GM23338 (cell line): ENCODE data around the gene DEPDC1.

Experiments used
- CREB1 ChIP-seq: fragments of 250-450 bp; sonication (Bioruptor Pico); IDR thresholded peaks from 2 replicates; pipeline ENCODE4 v1.5.0; 2020; ENCODE audit warnings: low read depth, mild to moderate bottlenecking, moderate library complexity
- EZH2 ChIP-seq: fragments of 200-600 bp; sonication (generic); IDR thresholded peaks from one replicate; pipeline ENCODE4 v1.8.0; 2017; ENCODE audit warnings: antibody characterized with exemption, mild to moderate bottlenecking, low read depth; ENCODE audit not compliant: unreplicated experiment
- EZH2phosphoT487 ChIP-seq: fragments of 200-600 bp; sonication (generic); IDR thresholded peaks from one replicate; pipeline ENCODE4 v1.8.1; 2018; ENCODE audit warnings: antibody characterized with exemption; ENCODE audit not compliant: unreplicated experiment
- JUNB ChIP-seq: IDR thresholded peaks from one replicate; pipeline ENCODE4 v1.6.1; 2016; ENCODE audit warnings: antibody characterized with exemption; ENCODE audit not compliant: unreplicated experiment
- NANOG ChIP-seq: IDR thresholded peaks from 2 replicates; pipeline ENCODE4 v1.6.1; 2016; ENCODE audit warnings: antibody characterized with exemption, borderline replicate concordance
- POLR2AphosphoS5 ChIP-seq: IDR thresholded peaks from 2 replicates; pipeline ENCODE4 v1.6.1; 2016; ENCODE audit warnings: antibody characterized with exemption, low read depth
- STAT1 ChIP-seq: IDR thresholded peaks from one replicate; pipeline ENCODE4 v1.6.1; 2016; ENCODE audit warnings: antibody characterized with exemption; ENCODE audit not compliant: unreplicated experiment
- ZNF114 ChIP-seq: fragments of 250-450 bp; sonication (Bioruptor Pico); IDR thresholded peaks from 2 replicates; pipeline ENCODE4 v1.5.0; 2020; ENCODE audit warnings: mild to moderate bottlenecking, moderate library complexity
- ZNF331 ChIP-seq: fragments of 250-450 bp; sonication (Bioruptor Pico); IDR thresholded peaks from 2 replicates; pipeline ENCODE4 v1.5.0; 2020; ENCODE audit warnings: low read depth, mild to moderate bottlenecking, moderate library complexity
- TF ChIP-seq, protein P1 (sequence below), 2 experiments: fragments of 200-600 bp in 1 of 2; sonication (generic) in 1 of 2; conservative IDR thresholded peaks; 2 replicates each; pipeline versions ENCODE4 v1.5.1 to v1.6.1; 2016 to 2017; ENCODE audit warnings: antibody characterized with exemption in 2 of 2, low read depth in 2 of 2, mild to moderate bottlenecking in 2 of 2, moderate library complexity in 1 of 2
- TF ChIP-seq, protein P2 (sequence below): IDR thresholded peaks from one replicate; pipeline ENCODE4 v1.6.1; 2018; ENCODE audit warnings: antibody characterized with exemption; ENCODE audit not compliant: unreplicated experiment
- TF ChIP-seq, protein P3 (sequence below): IDR thresholded peaks from 2 replicates; pipeline ENCODE4 v1.6.1; 2016; ENCODE audit warnings: antibody characterized with exemption
- TF ChIP-seq, protein P4 (sequence below): fragments of 250-450 bp; sonication (Bioruptor Pico); IDR thresholded peaks from 2 replicates; pipeline ENCODE4 v1.5.0; 2020; ENCODE audit warnings: mild to moderate bottlenecking, moderate library complexity

DNA sequence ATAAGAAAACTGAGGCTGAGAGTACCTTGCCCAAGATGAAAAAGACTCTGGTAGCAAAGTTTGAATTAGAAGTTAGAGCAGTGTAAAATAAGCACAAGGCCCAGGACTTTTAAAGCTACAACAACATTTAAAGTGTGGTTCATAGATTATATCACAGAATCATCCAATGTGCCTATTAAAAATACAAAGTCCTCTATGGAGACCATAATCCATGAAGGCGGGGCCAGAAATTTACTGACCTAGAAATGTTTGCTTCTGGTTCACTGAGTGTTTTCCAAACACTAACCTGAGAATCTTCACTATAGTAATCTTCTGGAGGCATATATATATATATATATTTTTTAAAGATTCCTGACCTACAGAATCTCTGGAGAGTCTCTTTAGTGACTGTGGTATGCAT is 12.3 kb downstream of the DEPDC1 start:
- TF ChIP-seq, protein P1, sequence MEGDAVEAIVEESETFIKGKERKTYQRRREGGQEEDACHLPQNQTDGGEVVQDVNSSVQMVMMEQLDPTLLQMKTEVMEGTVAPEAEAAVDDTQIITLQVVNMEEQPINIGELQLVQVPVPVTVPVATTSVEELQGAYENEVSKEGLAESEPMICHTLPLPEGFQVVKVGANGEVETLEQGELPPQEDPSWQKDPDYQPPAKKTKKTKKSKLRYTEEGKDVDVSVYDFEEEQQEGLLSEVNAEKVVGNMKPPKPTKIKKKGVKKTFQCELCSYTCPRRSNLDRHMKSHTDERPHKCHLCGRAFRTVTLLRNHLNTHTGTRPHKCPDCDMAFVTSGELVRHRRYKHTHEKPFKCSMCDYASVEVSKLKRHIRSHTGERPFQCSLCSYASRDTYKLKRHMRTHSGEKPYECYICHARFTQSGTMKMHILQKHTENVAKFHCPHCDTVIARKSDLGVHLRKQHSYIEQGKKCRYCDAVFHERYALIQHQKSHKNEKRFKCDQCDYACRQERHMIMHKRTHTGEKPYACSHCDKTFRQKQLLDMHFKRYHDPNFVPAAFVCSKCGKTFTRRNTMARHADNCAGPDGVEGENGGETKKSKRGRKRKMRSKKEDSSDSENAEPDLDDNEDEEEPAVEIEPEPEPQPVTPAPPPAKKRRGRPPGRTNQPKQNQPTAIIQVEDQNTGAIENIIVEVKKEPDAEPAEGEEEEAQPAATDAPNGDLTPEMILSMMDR (conservative IDR thresholded peaks at IDR 0.05; ENCODE audit: low read depth in 2 of 2), result no peak
- TF ChIP-seq EZH2 (no peak), POLR2AphosphoS5 (no peak), EZH2phosphoT487 (no peak), JUNB (no peak), STAT1 (no peak), ZNF331 (CRISPR knock-in tag) (no peak), CREB1 (CRISPR knock-in tag) (no peak), ZNF114 (CRISPR knock-in tag) (no peak), NANOG (no peak)
- TF ChIP-seq, protein P2, sequence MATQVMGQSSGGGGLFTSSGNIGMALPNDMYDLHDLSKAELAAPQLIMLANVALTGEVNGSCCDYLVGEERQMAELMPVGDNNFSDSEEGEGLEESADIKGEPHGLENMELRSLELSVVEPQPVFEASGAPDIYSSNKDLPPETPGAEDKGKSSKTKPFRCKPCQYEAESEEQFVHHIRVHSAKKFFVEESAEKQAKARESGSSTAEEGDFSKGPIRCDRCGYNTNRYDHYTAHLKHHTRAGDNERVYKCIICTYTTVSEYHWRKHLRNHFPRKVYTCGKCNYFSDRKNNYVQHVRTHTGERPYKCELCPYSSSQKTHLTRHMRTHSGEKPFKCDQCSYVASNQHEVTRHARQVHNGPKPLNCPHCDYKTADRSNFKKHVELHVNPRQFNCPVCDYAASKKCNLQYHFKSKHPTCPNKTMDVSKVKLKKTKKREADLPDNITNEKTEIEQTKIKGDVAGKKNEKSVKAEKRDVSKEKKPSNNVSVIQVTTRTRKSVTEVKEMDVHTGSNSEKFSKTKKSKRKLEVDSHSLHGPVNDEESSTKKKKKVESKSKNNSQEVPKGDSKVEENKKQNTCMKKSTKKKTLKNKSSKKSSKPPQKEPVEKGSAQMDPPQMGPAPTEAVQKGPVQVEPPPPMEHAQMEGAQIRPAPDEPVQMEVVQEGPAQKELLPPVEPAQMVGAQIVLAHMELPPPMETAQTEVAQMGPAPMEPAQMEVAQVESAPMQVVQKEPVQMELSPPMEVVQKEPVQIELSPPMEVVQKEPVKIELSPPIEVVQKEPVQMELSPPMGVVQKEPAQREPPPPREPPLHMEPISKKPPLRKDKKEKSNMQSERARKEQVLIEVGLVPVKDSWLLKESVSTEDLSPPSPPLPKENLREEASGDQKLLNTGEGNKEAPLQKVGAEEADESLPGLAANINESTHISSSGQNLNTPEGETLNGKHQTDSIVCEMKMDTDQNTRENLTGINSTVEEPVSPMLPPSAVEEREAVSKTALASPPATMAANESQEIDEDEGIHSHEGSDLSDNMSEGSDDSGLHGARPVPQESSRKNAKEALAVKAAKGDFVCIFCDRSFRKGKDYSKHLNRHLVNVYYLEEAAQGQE, result no peak
- TF ChIP-seq, protein P3, sequence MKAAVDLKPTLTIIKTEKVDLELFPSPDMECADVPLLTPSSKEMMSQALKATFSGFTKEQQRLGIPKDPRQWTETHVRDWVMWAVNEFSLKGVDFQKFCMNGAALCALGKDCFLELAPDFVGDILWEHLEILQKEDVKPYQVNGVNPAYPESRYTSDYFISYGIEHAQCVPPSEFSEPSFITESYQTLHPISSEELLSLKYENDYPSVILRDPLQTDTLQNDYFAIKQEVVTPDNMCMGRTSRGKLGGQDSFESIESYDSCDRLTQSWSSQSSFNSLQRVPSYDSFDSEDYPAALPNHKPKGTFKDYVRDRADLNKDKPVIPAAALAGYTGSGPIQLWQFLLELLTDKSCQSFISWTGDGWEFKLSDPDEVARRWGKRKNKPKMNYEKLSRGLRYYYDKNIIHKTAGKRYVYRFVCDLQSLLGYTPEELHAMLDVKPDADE, result no peak
- TF ChIP-seq, protein P4, sequence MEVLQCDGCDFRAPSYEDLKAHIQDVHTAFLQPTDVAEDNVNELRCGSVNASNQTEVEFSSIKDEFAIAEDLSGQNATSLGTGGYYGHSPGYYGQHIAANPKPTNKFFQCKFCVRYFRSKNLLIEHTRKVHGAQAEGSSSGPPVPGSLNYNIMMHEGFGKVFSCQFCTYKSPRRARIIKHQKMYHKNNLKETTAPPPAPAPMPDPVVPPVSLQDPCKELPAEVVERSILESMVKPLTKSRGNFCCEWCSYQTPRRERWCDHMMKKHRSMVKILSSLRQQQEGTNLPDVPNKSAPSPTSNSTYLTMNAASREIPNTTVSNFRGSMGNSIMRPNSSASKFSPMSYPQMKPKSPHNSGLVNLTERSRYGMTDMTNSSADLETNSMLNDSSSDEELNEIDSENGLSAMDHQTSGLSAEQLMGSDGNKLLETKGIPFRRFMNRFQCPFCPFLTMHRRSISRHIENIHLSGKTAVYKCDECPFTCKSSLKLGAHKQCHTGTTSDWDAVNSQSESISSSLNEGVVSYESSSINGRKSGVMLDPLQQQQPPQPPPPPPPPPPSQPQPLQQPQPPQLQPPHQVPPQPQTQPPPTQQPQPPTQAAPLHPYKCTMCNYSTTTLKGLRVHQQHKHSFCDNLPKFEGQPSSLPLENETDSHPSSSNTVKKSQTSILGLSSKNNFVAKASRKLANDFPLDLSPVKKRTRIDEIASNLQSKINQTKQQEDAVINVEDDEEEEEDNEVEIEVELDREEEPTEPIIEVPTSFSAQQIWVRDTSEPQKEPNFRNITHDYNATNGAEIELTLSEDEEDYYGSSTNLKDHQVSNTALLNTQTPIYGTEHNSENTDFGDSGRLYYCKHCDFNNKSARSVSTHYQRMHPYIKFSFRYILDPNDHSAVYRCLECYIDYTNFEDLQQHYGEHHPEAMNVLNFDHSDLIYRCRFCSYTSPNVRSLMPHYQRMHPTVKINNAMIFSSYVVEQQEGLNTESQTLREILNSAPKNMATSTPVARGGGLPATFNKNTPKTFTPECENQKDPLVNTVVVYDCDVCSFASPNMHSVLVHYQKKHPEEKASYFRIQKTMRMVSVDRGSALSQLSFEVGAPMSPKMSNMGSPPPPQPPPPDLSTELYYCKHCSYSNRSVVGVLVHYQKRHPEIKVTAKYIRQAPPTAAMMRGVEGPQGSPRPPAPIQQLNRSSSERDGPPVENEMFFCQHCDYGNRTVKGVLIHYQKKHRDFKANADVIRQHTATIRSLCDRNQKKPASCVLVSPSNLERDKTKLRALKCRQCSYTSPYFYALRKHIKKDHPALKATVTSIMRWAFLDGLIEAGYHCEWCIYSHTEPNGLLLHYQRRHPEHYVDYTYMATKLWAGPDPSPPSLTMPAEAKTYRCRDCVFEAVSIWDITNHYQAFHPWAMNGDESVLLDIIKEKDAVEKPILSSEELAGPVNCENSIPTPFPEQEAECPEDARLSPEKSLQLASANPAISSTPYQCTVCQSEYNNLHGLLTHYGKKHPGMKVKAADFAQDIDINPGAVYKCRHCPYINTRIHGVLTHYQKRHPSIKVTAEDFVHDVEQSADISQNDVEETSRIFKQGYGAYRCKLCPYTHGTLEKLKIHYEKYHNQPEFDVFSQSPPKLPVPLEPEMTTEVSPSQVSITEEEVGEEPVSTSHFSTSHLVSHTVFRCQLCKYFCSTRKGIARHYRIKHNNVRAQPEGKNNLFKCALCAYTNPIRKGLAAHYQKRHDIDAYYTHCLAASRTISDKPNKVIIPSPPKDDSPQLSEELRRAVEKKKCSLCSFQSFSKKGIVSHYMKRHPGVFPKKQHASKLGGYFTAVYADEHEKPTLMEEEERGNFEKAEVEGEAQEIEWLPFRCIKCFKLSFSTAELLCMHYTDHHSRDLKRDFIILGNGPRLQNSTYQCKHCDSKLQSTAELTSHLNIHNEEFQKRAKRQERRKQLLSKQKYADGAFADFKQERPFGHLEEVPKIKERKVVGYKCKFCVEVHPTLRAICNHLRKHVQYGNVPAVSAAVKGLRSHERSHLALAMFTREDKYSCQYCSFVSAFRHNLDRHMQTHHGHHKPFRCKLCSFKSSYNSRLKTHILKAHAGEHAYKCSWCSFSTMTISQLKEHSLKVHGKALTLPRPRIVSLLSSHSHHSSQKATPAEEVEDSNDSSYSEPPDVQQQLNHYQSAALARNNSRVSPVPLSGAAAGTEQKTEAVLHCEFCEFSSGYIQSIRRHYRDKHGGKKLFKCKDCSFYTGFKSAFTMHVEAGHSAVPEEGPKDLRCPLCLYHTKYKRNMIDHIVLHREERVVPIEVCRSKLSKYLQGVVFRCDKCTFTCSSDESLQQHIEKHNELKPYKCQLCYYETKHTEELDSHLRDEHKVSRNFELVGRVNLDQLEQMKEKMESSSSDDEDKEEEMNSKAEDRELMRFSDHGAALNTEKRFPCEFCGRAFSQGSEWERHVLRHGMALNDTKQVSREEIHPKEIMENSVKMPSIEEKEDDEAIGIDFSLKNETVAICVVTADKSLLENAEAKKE (CRISPR knock-in tag), result no peak
